ENCODE data around the gene ORAI1. TPM values are rescaled to one million over a fixed set of nuclear protein-coding genes. Genes with fewer than 3 reads are reported as not detected.
A peak's percentile ranks its signal among the peaks of the same experiment; 100 is the strongest.

Gene ORAI1
- total RNA-seq, 4 donors from 2014 or later: 7.5 to 9.1 (median 8.2) TPM

GRCh38 chr12:121600702-121601336, 25.5 kb upstream of the ORAI1 start:
- H3K27me3 ChIP-seq: no peaks in the 10 kb centered on the region
- 48 to 55% methylated on average over 4 to 6 of the region's 6 CpGs for WGBS, 2 donors (ENCODE audit: low coverage in 1 of 2)
- no peaks in the 10 kb centered on the region for H3K9me3 ChIP-seq
- peaks cover 0 to 26% (median 18%) of the 10 kb centered on the region in 4 donors for H3K4me1 ChIP-seq
- TF ChIP-seq POLR2AphosphoS5 (IDR thresholded peaks at IDR 0.05) (no peak), CTCF (IDR thresholded peaks at IDR 0.05) (no peak), EP300 (IDR thresholded peaks at IDR 0.05; ENCODE audit: low read depth) (no peak), POLR2A (IDR thresholded peaks at IDR 0.05) (no peak)
- intact Hi-C loops (cut with DNase I; ENCODE audit: low total_unique reads): no loop called here
- no peaks in the 10 kb centered on the region for H3K36me3 ChIP-seq
- in situ Hi-C loops (cut with MboI; ENCODE audit: low pct_ligation_motif_present in 1 of 4, low pct_unique_long_range_greater_than_20kb in 1 of 4, low sequenced_read_pairs in 3 of 4): no loop called here
- peak overlapping the region; percentile 1 to 77 (median 32) for H3K27ac ChIP-seq
- H3K4me3 ChIP-seq: no peak overlapping the region
- DNase-seq: peak; percentile 56

- H3K27me3 ChIP-seq: no peaks in the 10 kb centered on the region
- TF ChIP-seq POLR2A (IDR thresholded peaks at IDR 0.05) (no peak), CTCF (IDR thresholded peaks at IDR 0.05) (no peak), POLR2AphosphoS5 (IDR thresholded peaks at IDR 0.05) (no peak), EP300 (IDR thresholded peaks at IDR 0.05; ENCODE audit: low read depth) (no peak)
- intact Hi-C loops (cut with DNase I; ENCODE audit: low total_unique reads) (no loop called here), in situ Hi-C loops (cut with MboI; ENCODE audit: low pct_ligation_motif_present in 1 of 4, low pct_unique_long_range_greater_than_20kb in 1 of 4, low sequenced_read_pairs in 3 of 4) (no loop called here)
- no peak for DNase-seq
- peaks cover 0 to 26% (median 18%) of the 10 kb centered on the region in 4 donors for H3K4me1 ChIP-seq
- no peaks in the 10 kb centered on the region for H3K36me3 ChIP-seq
- H3K4me3 ChIP-seq: no peak overlapping the region
- no peak overlapping the region for H3K27ac ChIP-seq
- H3K9me3 ChIP-seq: no peaks in the 10 kb centered on the region
- WGBS, 2 donors (ENCODE audit: low coverage in 1 of 2): 28 to 51% methylated on average over 4 to 6 of the region's 6 CpGs
Observed at GRCh38 chr12:121602766-121603165, 23.6 kb upstream of the ORAI1 start.

GRCh38 chr12:121603581-121603980, 22.7 kb upstream of the ORAI1 start:
- Histone ChIP-seq H3K27ac (no peak overlapping the region), H3K36me3 (no peaks in the 10 kb centered on the region), H3K4me1 (peaks cover 0 to 24% (median 16%) of the 10 kb centered on the region in 4 donors), H3K27me3 (no peaks in the 10 kb centered on the region), H3K4me3 (no peak overlapping the region), H3K9me3 (no peaks in the 10 kb centered on the region)
- in situ Hi-C loops (cut with MboI; ENCODE audit: low pct_ligation_motif_present in 1 of 4, low pct_unique_long_range_greater_than_20kb in 1 of 4, low sequenced_read_pairs in 3 of 4) (no loop called here), intact Hi-C loops (cut with DNase I; ENCODE audit: low total_unique reads) (no loop called here)
- WGBS, 2 donors (ENCODE audit: low coverage in 1 of 2): 85% methylated on average over 6 of the region's 6 CpGs; no CpG with 5 or more reads in 1 of the 2 donors
- no peak for DNase-seq
- TF ChIP-seq POLR2AphosphoS5 (IDR thresholded peaks at IDR 0.05) (no peak), POLR2A (IDR thresholded peaks at IDR 0.05) (no peak), CTCF (IDR thresholded peaks at IDR 0.05) (no peak), EP300 (IDR thresholded peaks at IDR 0.05; ENCODE audit: low read depth) (no peak)

GRCh38 chr12:121608301-121608700, 18.0 kb upstream of the ORAI1 start:
- DNase-seq: no peak
- no peaks in the 10 kb centered on the region for H3K27me3 ChIP-seq
- H3K4me1 ChIP-seq: peaks cover 5 to 14% (median 12%) of the 10 kb centered on the region in 4 donors
- in situ Hi-C loops (cut with MboI; ENCODE audit: low pct_ligation_motif_present in 1 of 4, low pct_unique_long_range_greater_than_20kb in 1 of 4, low sequenced_read_pairs in 3 of 4): no loop called here
- intact Hi-C loops (cut with DNase I; ENCODE audit: low total_unique reads): no loop called here
- no peaks in the 10 kb centered on the region for H3K36me3 ChIP-seq
- H3K4me3 ChIP-seq: no peak overlapping the region
- H3K27ac ChIP-seq: no peak overlapping the region
- H3K9me3 ChIP-seq: no peaks in the 10 kb centered on the region
- TF ChIP-seq EP300 (IDR thresholded peaks at IDR 0.05; ENCODE audit: low read depth): no peak
- TF ChIP-seq POLR2A (IDR thresholded peaks at IDR 0.05): no peak
- no peak for TF ChIP-seq POLR2AphosphoS5 (IDR thresholded peaks at IDR 0.05)
- no peak for TF ChIP-seq CTCF (IDR thresholded peaks at IDR 0.05)
- WGBS, 2 donors (ENCODE audit: low coverage in 1 of 2): 89% methylated on average over 6 of the region's 6 CpGs; no CpG with 5 or more reads in 1 of the 2 donors
